GM06990 (cell line): ENCODE measurements around the gene ERC2.

ENCODE experiments used
- DNase-seq: peaks from one replicate; pipeline ENCODE4 v3.0.0-alpha.2; 2011; ENCODE audit not compliant: insufficient read length; ENCODE audit errors: extremely low read depth
- H3K27me3 ChIP-seq: replicated peaks from 2 replicates; pipeline ENCODE4 v1.6.0; 2011; ENCODE audit warnings: low read length; ENCODE audit not compliant: control insufficient read depth, insufficient read depth
- H3K36me3 ChIP-seq: 2 replicates; pipeline ENCODE4 v1.5.1; 2011; ENCODE audit warnings: low read length; ENCODE audit not compliant: control insufficient read depth, insufficient read depth
- H3K4me3 ChIP-seq: replicated peaks from 2 replicates; pipeline ENCODE4 v1.5.1; 2011; ENCODE audit warnings: low read depth, mild to moderate bottlenecking, control low read depth, low read length
- TF ChIP-seq, protein P1 (sequence below): IDR thresholded peaks from 2 replicates; pipeline ENCODE4 v1.5.1; 2011; ENCODE audit warnings: low read length, control low read depth, mild to moderate bottlenecking, inconsistent platforms; ENCODE audit not compliant: insufficient read depth, poor library complexity, severe bottlenecking

Gene ERC2

DNA sequence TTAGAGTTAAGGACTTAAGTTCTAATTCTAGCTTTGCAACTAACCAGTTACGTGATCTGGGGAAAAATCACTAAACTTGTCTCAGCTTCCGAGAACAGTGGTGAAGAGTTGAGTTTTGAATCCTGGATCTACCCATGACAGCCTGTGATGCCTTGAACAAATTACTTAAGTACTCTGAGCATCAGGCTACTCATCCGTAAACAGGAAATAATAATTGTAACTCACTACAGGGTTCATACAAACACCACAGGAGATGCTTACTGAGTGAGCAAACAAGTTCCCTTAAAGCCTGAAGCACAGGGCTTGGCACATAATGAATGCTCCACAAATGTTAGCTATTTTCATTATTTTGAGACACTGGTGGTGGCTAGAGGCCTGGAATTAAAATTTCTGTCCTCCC is 158.8 kb downstream of the ERC2 start:
- no peaks in the 10 kb centered on the region for H3K36me3 ChIP-seq

DNA sequence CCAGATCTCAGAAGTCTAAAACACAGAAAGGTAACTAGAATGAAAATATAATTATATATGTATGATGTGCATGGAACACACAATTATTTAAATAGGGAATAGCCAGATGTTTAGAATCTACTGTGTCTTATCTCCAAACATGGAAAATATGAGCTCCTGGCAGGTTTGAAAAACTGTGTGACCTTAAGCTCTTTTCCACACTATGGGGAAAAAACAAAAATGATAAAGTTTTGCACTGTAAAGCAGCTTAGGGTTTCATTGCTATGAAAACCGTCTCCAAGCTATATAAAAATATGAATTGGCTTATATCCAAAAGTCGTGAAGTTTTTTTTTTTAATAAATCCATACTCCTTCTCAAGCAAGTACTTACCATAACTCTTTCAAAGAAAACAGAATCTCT is 159.8 kb downstream of the ERC2 start:
- TF ChIP-seq, protein P1, sequence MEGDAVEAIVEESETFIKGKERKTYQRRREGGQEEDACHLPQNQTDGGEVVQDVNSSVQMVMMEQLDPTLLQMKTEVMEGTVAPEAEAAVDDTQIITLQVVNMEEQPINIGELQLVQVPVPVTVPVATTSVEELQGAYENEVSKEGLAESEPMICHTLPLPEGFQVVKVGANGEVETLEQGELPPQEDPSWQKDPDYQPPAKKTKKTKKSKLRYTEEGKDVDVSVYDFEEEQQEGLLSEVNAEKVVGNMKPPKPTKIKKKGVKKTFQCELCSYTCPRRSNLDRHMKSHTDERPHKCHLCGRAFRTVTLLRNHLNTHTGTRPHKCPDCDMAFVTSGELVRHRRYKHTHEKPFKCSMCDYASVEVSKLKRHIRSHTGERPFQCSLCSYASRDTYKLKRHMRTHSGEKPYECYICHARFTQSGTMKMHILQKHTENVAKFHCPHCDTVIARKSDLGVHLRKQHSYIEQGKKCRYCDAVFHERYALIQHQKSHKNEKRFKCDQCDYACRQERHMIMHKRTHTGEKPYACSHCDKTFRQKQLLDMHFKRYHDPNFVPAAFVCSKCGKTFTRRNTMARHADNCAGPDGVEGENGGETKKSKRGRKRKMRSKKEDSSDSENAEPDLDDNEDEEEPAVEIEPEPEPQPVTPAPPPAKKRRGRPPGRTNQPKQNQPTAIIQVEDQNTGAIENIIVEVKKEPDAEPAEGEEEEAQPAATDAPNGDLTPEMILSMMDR = no peak
- DNase-seq = no peak
- Histone ChIP-seq H3K27me3 (no peaks in the 10 kb centered on the region), H3K36me3 (no peaks in the 10 kb centered on the region), H3K4me3 (no peak overlapping the region)

More for the DNA sequence above, 158.8 kb downstream of the ERC2 start:
- DNase-seq = no peak
- H3K27me3 ChIP-seq = no peaks in the 10 kb centered on the region
- H3K4me3 ChIP-seq = no peak overlapping the region
- TF ChIP-seq, protein P1 = no peak

GRCh38 chr3:56304069-56304468 is 164.2 kb downstream of the ERC2 start:
- TF ChIP-seq, protein P1 = no peak
- Histone ChIP-seq H3K4me3 (no peak overlapping the region), H3K27me3 (no peaks in the 10 kb centered on the region), H3K36me3 (no peaks in the 10 kb centered on the region)
- DNase-seq = no peak

DNA sequence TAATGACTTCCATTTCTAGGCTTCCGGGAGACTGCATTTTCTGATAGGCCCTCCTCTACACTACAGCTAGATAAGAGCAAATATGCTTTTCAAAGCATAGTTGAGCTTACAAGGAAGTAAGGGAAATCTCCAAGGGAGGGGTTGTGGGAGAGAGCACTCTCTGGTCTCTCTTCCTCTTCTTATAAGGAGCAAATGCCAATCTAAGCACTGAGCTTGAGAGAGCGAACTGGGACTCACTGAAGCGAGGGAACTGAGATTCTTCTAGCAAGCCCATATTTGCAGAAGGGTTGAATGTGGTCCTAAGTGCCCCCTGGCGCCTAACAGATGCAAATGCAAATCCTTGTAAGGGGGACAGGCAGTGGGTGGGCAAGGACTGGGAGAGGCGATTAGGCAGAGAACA is 164.8 kb downstream of the ERC2 start:
- DNase-seq = peak; percentile 26
- H3K27me3 ChIP-seq = no peaks in the 10 kb centered on the region
- TF ChIP-seq, protein P1 = peak; percentile 76
- H3K4me3 ChIP-seq = no peak overlapping the region
- H3K36me3 ChIP-seq = no peaks in the 10 kb centered on the region

DNA sequence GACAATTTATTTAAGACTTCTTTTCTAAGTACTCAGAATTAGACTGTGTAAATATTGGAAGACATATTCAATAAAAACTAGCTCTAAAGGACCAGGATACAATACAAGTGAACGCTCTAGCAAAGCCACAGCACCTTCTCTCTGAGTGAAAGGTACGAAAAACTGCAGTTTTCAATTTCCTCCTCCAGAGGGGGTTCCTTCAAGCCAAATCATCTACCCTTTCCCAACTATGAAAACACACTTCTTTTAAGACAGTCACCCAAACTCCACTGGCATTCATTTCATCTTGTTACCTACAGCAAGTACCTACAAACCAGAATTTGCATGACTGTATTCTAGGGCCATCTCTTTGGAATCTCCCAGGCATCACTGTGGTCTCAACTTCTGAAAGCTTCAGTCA is 165.8 kb downstream of the ERC2 start:
- no peak overlapping the region for H3K4me3 ChIP-seq
- H3K27me3 ChIP-seq = no peaks in the 10 kb centered on the region
- H3K36me3 ChIP-seq = no peaks in the 10 kb centered on the region
- TF ChIP-seq, protein P1 = peak; percentile 31
- no peak for DNase-seq

GRCh38 chr3:56297281-56297840 is 170.9 kb downstream of the ERC2 start:
- Histone ChIP-seq H3K27me3 (no peaks in the 10 kb centered on the region), H3K36me3 (no peaks in the 10 kb centered on the region), H3K4me3 (no peak overlapping the region)
- no peak for DNase-seq
- TF ChIP-seq, protein P1 = no peak
